Cardiac muscle cell (in vitro differentiated cells and primary cell): ENCODE measurements around the gene PRLH. TPM values are rescaled to one million over a fixed set of nuclear protein-coding genes. Genes with fewer than 3 reads are reported as not detected.

Source experiments
- DNase-seq, 2 donors: peaks; one replicate each; pipeline versions ENCODE4 v3.0.0 to v3.0.0-alpha.2; 2010 to 2017; ENCODE audit warnings: low read depth in 1 of 2, low spot score in 1 of 2
- H3K27ac ChIP-seq: fragments of 200-600 bp; sonication (generic); 2 replicates; pipeline ENCODE4 v1.5.1; 2016
- H3K27me3 ChIP-seq: fragments of 200-600 bp; sonication (generic); 2 replicates; pipeline ENCODE4 v1.6.0; 2016; ENCODE audit warnings: control low read depth
- H3K36me3 ChIP-seq: fragments of 200-600 bp; sonication (generic); 2 replicates; pipeline ENCODE4 v1.5.1; 2016; ENCODE audit warnings: control low read depth
- H3K4me1 ChIP-seq: fragments of 200-600 bp; sonication (generic); 2 replicates; pipeline ENCODE4 v1.8.1; 2017; ENCODE audit warnings: low read depth, mild to moderate bottlenecking, mixed run types
- H3K4me3 ChIP-seq: fragments of 200-600 bp; sonication (generic); 2 replicates; pipeline ENCODE4 v1.5.1; 2016; ENCODE audit warnings: mild to moderate bottlenecking
- H3K9me3 ChIP-seq: fragments of 200-600 bp; sonication (generic); 2 replicates; pipeline ENCODE4 v1.5.1; 2017; ENCODE audit warnings: low read depth, mild to moderate bottlenecking, control low read depth
- CTCF ChIP-seq: IDR thresholded peaks from 2 replicates; pipeline ENCODE4 v1.5.1; 2012; ENCODE audit warnings: low read depth, mild to moderate bottlenecking, low read length
- polyA plus RNA-seq: library from polyadenylated mRNA; unstranded; fragments of >200 nt; fragmentation: Nextera tagmentation; extraction: Ambion mirVana; gene quantifications from 2 replicates; pipeline ENCODE4 v1.2.1, GENCODE V29; 2016
- total RNA-seq: library from RNA; depleted of rRNA; stranded (reverse); fragments of >200 nt; gene quantifications from 2 replicates; pipeline ENCODE4 v1.2.3, GENCODE V29; 2016

Gene PRLH
- total and polyA plus RNA-seq, 2 experiments from 2014 or later, result not detected

- H3K9me3 ChIP-seq, result no peaks in the 10 kb centered on the region
- no peak for TF ChIP-seq CTCF
- H3K4me1 ChIP-seq, result no peaks in the 10 kb centered on the region
- H3K27me3 ChIP-seq, result no peaks in the 10 kb centered on the region
- H3K4me3 ChIP-seq, result no peak overlapping the region
- no peak for DNase-seq
- no peaks in the 10 kb centered on the region for H3K36me3 ChIP-seq
- H3K27ac ChIP-seq, result peak overlapping the region; percentile 43
These were observed 41.7 kb upstream of the PRLH start for GRCh38 chr2:237524631-237525030.

GRCh38 chr2:237525559-237526157 is 40.7 kb upstream of the PRLH start:
- Histone ChIP-seq H3K4me1 (no peaks in the 10 kb centered on the region), H3K9me3 (no peaks in the 10 kb centered on the region), H3K4me3 (no peak overlapping the region), H3K27ac (peak overlapping the region; percentile 43), H3K36me3 (no peaks in the 10 kb centered on the region), H3K27me3 (no peaks in the 10 kb centered on the region)
- no peak for DNase-seq
- no peak for TF ChIP-seq CTCF

GRCh38 chr2:237527233-237527632 is 39.1 kb upstream of the PRLH start:
- no peaks in the 10 kb centered on the region for H3K27me3 ChIP-seq
- no peak overlapping the region for H3K4me3 ChIP-seq
- no peaks in the 10 kb centered on the region for H3K36me3 ChIP-seq
- TF ChIP-seq CTCF, result no peak
- H3K9me3 ChIP-seq, result no peaks in the 10 kb centered on the region
- no peak for DNase-seq
- H3K27ac ChIP-seq, result no peak overlapping the region
- no peaks in the 10 kb centered on the region for H3K4me1 ChIP-seq

- Histone ChIP-seq H3K4me3 (no peak overlapping the region), H3K27me3 (no peaks in the 10 kb centered on the region), H3K4me1 (no peaks in the 10 kb centered on the region), H3K9me3 (no peaks in the 10 kb centered on the region), H3K27ac (no peak overlapping the region), H3K36me3 (no peaks in the 10 kb centered on the region)
- no peak for DNase-seq
- TF ChIP-seq CTCF, result no peak
These were observed 38.6 kb upstream of the PRLH start for GRCh38 chr2:237527766-237528165.

- no peaks in the 10 kb centered on the region for H3K36me3 ChIP-seq
- H3K27me3 ChIP-seq, result no peaks in the 10 kb centered on the region
- no peak overlapping the region for H3K27ac ChIP-seq
- no peaks in the 10 kb centered on the region for H3K9me3 ChIP-seq
- H3K4me3 ChIP-seq, result no peak overlapping the region
- TF ChIP-seq CTCF, result no peak
- DNase-seq, result no peak
- no peaks in the 10 kb centered on the region for H3K4me1 ChIP-seq
These were observed 36.6 kb upstream of the PRLH start for GRCh38 chr2:237529452-237530402.
